NK-92 treated with Interleukin-12 subunit alpha and Interleukin-12 subunit beta, amount 100 ng/mL, for 24 hours (cell line): ENCODE results near the gene ADH1C.
"Not testable (repeated sequence)": the region's sequence is repeated elsewhere in the genome, so short reads cannot be mapped to it uniquely, and the experiment has no call there.

Experiments
- DNase-seq: peaks from one replicate; lab custom pipeline; 2025; lab: John Stamatoyannopoulos, UW

The ADH1C gene

GRCh38 chr4:99357948-99358347 is 5.4 kb upstream of the ADH1C start:
- DNase-seq, result no peak

GRCh38 chr4:99356992-99357391 is 4.4 kb upstream of the ADH1C start:
- DNase-seq, result no peak

GRCh38 chr4:99356149-99356548 is 3.6 kb upstream of the ADH1C start:
- DNase-seq, result not testable (repeated sequence)

- no peak for DNase-seq
Measured at GRCh38 chr4:99351487-99351886, 1.1 kb downstream of the ADH1C start.

GRCh38 chr4:99349338-99349737 is 3.2 kb downstream of the ADH1C start:
- DNase-seq, result no peak

- not testable (repeated sequence) for DNase-seq
Measured at GRCh38 chr4:99342624-99343023, 9.9 kb downstream of the ADH1C start.

GRCh38 chr4:99341426-99341825 is 11.1 kb downstream of the ADH1C start:
- DNase-seq, result no peak

- DNase-seq, result no peak
Measured at GRCh38 chr4:99339172-99339571, 13.4 kb downstream of the ADH1C start.

DNA sequence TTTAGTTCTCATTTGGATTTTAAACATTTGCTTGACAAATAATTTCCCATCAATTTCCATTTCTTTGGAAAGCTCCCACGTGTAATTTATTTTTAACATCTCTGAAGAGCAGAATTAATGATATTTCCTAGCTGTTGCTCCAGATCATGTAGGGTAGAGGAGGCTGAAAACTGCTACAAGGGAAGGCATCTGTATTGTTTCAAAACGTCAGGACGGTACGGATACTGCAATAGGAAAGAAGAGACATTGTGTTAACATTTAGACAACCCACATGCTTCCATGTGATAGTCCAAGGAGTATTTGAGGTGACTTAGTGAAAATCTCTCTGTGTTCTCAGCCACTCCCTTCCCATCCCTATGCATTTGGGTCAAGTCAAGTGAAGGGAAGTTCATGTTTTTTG is 16.0 kb downstream of the ADH1C start:
- DNase-seq, result no peak

GRCh38 chr4:99334880-99335279 is 17.7 kb downstream of the ADH1C start:
- DNase-seq, result no peak

GRCh38 chr4:99330648-99331047 is 21.9 kb downstream of the ADH1C start:
- DNase-seq, result no peak

- DNase-seq, result no peak
Measured at GRCh38 chr4:99329876-99330275, 22.7 kb downstream of the ADH1C start.

DNA sequence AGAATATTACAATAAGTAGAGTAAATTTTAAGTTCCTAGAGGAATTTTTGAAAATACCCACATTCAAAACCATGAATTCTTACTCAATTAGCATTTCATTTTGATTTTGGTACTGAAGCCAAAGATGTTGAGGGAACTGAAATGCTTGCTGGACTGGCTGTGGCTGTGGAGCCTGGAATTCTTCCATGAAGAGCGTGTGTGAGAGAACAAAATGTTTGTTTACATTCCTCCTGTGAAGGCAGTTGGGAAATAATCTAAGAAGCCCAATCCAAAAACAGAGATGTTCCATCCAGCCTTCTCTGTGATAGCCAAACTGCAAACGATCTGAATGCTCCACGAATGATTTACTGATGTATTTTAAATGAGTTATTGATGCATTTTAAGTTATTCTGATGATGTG is 27.6 kb downstream of the ADH1C start:
- DNase-seq, result no peak

DNA sequence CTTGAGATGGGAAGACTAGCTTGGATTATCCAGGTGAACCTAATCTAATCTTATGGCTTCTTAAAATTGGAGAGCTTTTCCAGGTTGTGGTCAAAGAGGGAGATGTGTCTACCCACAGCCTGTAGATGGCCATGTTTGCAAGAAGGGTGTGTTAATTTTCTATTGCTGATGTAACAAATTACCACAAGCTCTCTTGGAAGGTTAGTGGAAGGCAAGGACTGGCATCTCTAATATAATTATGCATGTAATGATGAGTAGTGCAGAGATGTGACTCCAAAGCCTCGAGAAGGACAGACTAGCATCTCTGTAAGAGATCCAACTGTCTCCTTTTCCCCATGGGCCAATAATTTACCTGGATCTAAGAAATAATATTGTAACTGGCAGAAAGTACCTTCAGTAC is 28.2 kb downstream of the ADH1C start:
- no peak for DNase-seq

GRCh38 chr4:99323756-99324155 is 28.8 kb downstream of the ADH1C start:
- DNase-seq, result no peak

- no peak for DNase-seq
Measured at GRCh38 chr4:99321241-99322191, 31.0 kb downstream of the ADH1C start, which contains the start of gene ADH1B. ADH1B (minus strand) TSS chr4:99321401; CDS start chr4:99321331, 70 bp downstream.

GRCh38 chr4:99317811-99318210 is 34.7 kb downstream of the ADH1C start:
- not testable (repeated sequence) for DNase-seq

DNA sequence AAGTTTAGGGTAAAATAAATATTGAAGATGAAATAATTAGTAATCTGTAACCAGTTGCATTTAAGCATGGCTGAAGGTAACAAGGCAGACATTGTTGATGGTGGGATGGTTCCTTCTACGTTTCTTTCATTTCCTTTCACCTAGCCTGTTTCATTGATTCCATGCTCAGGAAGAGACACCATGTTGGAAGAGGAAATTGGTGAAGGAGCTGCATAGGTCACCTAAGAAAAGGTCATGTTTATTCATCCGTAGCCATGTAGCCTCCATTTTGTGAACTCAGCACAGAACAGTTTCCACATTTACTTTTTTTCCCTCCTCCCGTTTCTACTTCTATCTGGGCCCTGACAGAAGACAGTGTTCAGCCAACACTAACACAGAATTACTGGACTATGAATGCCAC is 35.2 kb downstream of the ADH1C start:
- no peak for DNase-seq

GRCh38 chr4:99315839-99316238 is 36.7 kb downstream of the ADH1C start:
- DNase-seq, result no peak

DNA sequence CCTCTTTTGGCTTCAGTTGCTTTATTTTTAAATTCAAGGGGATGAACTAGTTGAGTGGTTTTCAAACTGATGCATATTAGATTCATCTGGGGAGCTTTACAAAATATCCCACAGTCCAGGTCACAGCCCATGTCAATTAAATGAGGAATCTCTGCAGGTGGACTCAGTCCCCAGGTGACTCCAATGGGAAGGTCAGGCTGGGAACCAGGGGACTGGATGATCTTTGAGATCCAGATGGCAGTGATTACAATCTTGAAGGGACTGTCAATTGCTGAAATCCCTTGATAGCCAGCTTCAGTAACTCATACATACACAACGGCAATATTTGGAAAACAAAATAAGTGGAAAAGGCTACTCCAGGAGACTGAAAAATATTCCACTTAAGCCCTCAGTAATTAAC is 38.3 kb downstream of the ADH1C start:
- no peak for DNase-seq

DNA sequence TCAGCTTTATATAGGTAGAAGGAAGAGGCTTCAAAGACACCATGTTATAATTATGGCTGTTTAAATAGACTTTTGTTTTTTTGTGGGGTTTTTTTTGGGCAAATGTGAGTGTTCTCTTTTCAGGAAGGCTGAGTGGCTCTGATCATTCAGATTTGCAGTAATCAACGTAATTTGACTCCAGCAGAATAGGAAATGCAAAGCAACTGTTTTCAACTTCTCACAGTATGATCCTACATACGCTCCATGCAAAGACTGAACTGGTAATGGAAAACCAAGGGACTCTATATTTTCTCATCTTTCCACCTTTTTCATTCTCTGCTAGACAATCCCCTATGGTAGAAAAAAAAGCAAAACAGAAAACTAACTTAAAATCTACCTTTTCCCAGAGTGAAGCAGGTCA is 42.2 kb downstream of the ADH1C start:
- DNase-seq, result no peak

GRCh38 chr4:99305638-99306400 is 46.7 kb downstream of the ADH1C start:
- DNase-seq, result no peak
